HepG2 (cell line): ENCODE measurements around the gene ZC3H14. TPM values are rescaled to one million over a fixed set of nuclear protein-coding genes. Genes with fewer than 3 reads are reported as not detected.

ENCODE experiments used
- ATAC-seq: fragments of 200-7000 bp; cut with Tn5 transposase; 3 replicates; pipeline ENCODE4 v1.9.1; 2020; ENCODE audit warnings: mild to moderate bottlenecking, moderate library complexity
- BruUV-seq: library from RNA; stranded (reverse); fragments of 400-500 nt; replicated peaks from 2 replicates; lab custom pipeline; 2021; lab: Mats Ljungman, UMichigan
- CTCF ChIA-PET: fragments of 300-600 bp; formaldehyde crosslinking; extraction: SDS; loops from one replicate; lab custom pipeline; 2021; ENCODE audit warnings: low total read pairs, inconsistent platforms, low intra/inter-chr PET ratio; lab: Yijun Ruan, JAX
- POLR2A ChIA-PET: fragments of 350-600 bp; sonication (Branson Sonifier 250); formaldehyde crosslinking; loops from one replicate; lab custom pipeline; 2020; ENCODE audit warnings: antibody characterized with exemption, inconsistent platforms; lab: Yijun Ruan, JAX
- DNase-seq: peaks from one replicate; pipeline ENCODE4 v3.0.0-alpha.2; 2015; ENCODE audit warnings: low spot score
- FAIRE-seq: peaks from 3 replicates; lab custom pipeline; 2011; peaks lifted over from hg19 to GRCh38; lab: Jason Lieb, UNC
- H2AFZ ChIP-seq: one replicate; pipeline ENCODE4 v1.6.1; 2011; ENCODE audit warnings: low read length, inconsistent platforms
- H3K27ac ChIP-seq: fragments of 300-600 bp; 3 replicates; pipeline ENCODE4 v1.8.0; 2011; ENCODE audit warnings: mixed run types, mild to moderate bottlenecking, mixed read lengths, low read length, inconsistent platforms; ENCODE audit not compliant: insufficient read depth; ENCODE audit errors: extremely low read length
- H3K27me3 ChIP-seq, 2 experiments: fragments of 200-600 bp in 1 of 2; 2 replicates in 1 of 2; 3 replicates in 1 of 2; pipeline versions ENCODE4 v1.6.0 to v1.8.0; 2011; ENCODE audit warnings: low read length in 2 of 2, mild to moderate bottlenecking in 2 of 2, moderate library complexity in 2 of 2, inconsistent platforms in 1 of 2; ENCODE audit not compliant: insufficient read depth in 2 of 2, control insufficient read depth in 1 of 2
- H3K36me3 ChIP-seq, 2 experiments: fragments of 200-600 bp in 1 of 2; replicated peaks in 1 of 2; 2 replicates in 1 of 2; 3 replicates in 1 of 2; pipeline versions ENCODE4 v1.5.1 to v1.8.0; 2011; ENCODE audit warnings: low read length in 2 of 2, inconsistent platforms in 1 of 2; ENCODE audit not compliant: insufficient read depth in 2 of 2, control insufficient read depth in 1 of 2
- H3K4me1 ChIP-seq: 2 replicates; pipeline ENCODE4 v1.5.1; 2012; ENCODE audit warnings: low read length, inconsistent platforms; ENCODE audit not compliant: insufficient read depth
- H3K4me2 ChIP-seq: 2 replicates; pipeline ENCODE4 v1.6.0; 2011; ENCODE audit warnings: low read depth, low read length, inconsistent platforms
- H3K4me3 ChIP-seq, 3 experiments: fragments of 200-600 bp in 1 of 3; sonication (generic), shearing (Covaris generic) in 1 of 3; replicated peaks in 1 of 3; 2 replicates each; pipeline ENCODE4 v1.5.1; 2011 to 2016; ENCODE audit warnings: low read length in 3 of 3, inconsistent platforms in 2 of 3, low read depth in 2 of 3, mild to moderate bottlenecking in 2 of 3, control low read depth in 1 of 3, mixed read lengths in 1 of 3; ENCODE audit not compliant: insufficient read depth in 1 of 3
- H3K79me2 ChIP-seq: one replicate; pipeline ENCODE4 v1.6.1; 2011; ENCODE audit warnings: low read length, inconsistent platforms; ENCODE audit not compliant: insufficient read depth
- H3K9ac ChIP-seq: 2 replicates; pipeline ENCODE4 v1.6.0; 2011; ENCODE audit warnings: mild to moderate bottlenecking, low read depth, low read length, inconsistent platforms; ENCODE audit not compliant: insufficient read depth
- H3K9me3 ChIP-seq: 2 replicates; pipeline ENCODE4 v1.5.1; 2012; ENCODE audit warnings: mild to moderate bottlenecking, low read length
- H4K20me1 ChIP-seq: 2 replicates; pipeline ENCODE4 v1.6.0; 2011; ENCODE audit warnings: inconsistent platforms, mild to moderate bottlenecking, low read length, moderate library complexity; ENCODE audit not compliant: insufficient read depth
- HIC2 ChIP-seq: sonication (generic); formaldehyde crosslinking; IDR thresholded peaks from 2 replicates; pipeline ENCODE4 v1.9.0; 2022; ENCODE audit warnings: low read depth, missing genetic modification reagents
- HNF4G ChIP-seq, 2 experiments: sonication (generic) in 1 of 2; formaldehyde crosslinking in 1 of 2; IDR thresholded peaks; 2 replicates each; pipeline versions ENCODE4 v1.4.0 to v1.6.1; 2011 to 2020; ENCODE audit warnings: borderline replicate concordance in 2 of 2, low read depth in 2 of 2, mild to moderate bottlenecking in 2 of 2, low read length in 1 of 2, missing genetic modification reagents in 1 of 2, moderate library complexity in 1 of 2
- HNRNPH1 ChIP-seq: fragments of 200-400 bp; formaldehyde crosslinking; optimal IDR thresholded peaks from 2 replicates; pipeline ENCODE3; 2017; ENCODE audit warnings: mild to moderate bottlenecking, low read depth, low read length
- HNRNPL ChIP-seq: fragments of 200-400 bp; formaldehyde crosslinking; IDR thresholded peaks from 2 replicates; pipeline ENCODE4 v1.6.1; 2017; ENCODE audit warnings: mild to moderate bottlenecking, low read depth, low read length
- NFYC ChIP-seq: IDR thresholded peaks from 2 replicates; pipeline ENCODE4 v1.6.1; 2016; ENCODE audit warnings: missing genetic modification reagents, missing compliant biosample characterization
- TGIF2 ChIP-seq: IDR thresholded peaks from 2 replicates; pipeline ENCODE4 v1.6.1; 2016; ENCODE audit warnings: control low read depth, missing compliant biosample characterization
- ZNF17 ChIP-seq: sonication (generic); formaldehyde crosslinking; IDR thresholded peaks from 2 replicates; pipeline ENCODE4 v1.5.0; 2020; ENCODE audit warnings: mild to moderate bottlenecking, missing genetic modification reagents
- ZNF331 ChIP-seq: sonication (generic); formaldehyde crosslinking; IDR thresholded peaks from 2 replicates; pipeline ENCODE4 v1.4.0; 2020; ENCODE audit warnings: missing genetic modification reagents
- ZNF33B ChIP-seq: sonication (generic); formaldehyde crosslinking; IDR thresholded peaks from 2 replicates; pipeline ENCODE4 v1.5.1; 2020; ENCODE audit warnings: mild to moderate bottlenecking, missing genetic modification reagents
- ZNF780A ChIP-seq: sonication (generic); formaldehyde crosslinking; IDR thresholded peaks from 2 replicates; pipeline ENCODE4 v1.8.0; 2022; ENCODE audit warnings: mild to moderate bottlenecking, missing genetic modification reagents, moderate library complexity
- WGBS: methylation state at CpG from one replicate; pipeline ENCODE4 v1.1.6; 2017; ENCODE audit warnings: low lambda C conversion rate; 5-methylcytosine and 5-hydroxymethylcytosine counted together
- in situ Hi-C: cut with HindIII; loops from 2 replicates; pipeline ENCODE4 v1.10.0; 2017; ENCODE audit warnings: low pct_unique_long_range_greater_than_20kb; ENCODE audit not compliant: extremely low pct_ligation_motif_present
- intact Hi-C: fragments of 100-400 bp; cut with micrococcal nuclease; formaldehyde crosslinking; loops from one replicate; pipeline ENCODE4 v1.10.0; 2022; ENCODE audit not compliant: unreplicated experiment
- polyA plus RNA-seq, 8 experiments: library from polyadenylated mRNA; depleted of rRNA in 3 of 8; stranded (reverse) in 7 of 8; unstranded in 1 of 8; fragments of >200 nt; fragmentation: Illumina TruSeq in 4 of 8; extraction: Trizol in 4 of 8; gene quantifications; 2 replicates each; pipeline versions ENCODE4 v1.2.1 to v1.2.3, GENCODE V29; 2011 to 2016; ENCODE audit warnings: low read depth in 4 of 8, missing spikeins in 1 of 8, mixed read lengths in 1 of 8; ENCODE audit not compliant: insufficient read depth in 1 of 8
- total RNA-seq, 5 experiments: library from RNA; depleted of rRNA; stranded (reverse); fragments of >200 nt; fragmentation: Illumina TruSeq; extraction: Trizol; gene quantifications; 2 replicates each; pipeline ENCODE4 v1.2.3, GENCODE V29; 2016; ENCODE audit warnings: low read depth in 1 of 5

Gene ZC3H14
- total and polyA plus RNA-seq, 2 of the 13 experiments (the other 11 are each of a cell fraction or from before 2014, with no cell fraction given), result 65.1 to 67.5 TPM

- Histone ChIP-seq H3K79me2 (no peaks in the 10 kb centered on the region), H3K27me3 (no peaks in the 10 kb centered on the region), H3K9ac (no peak overlapping the region), H4K20me1 (no peaks in the 10 kb centered on the region), H3K27ac (no peak overlapping the region), H3K36me3 (no peaks in the 10 kb centered on the region), H3K4me1 (no peaks in the 10 kb centered on the region), H3K9me3 (no peaks in the 10 kb centered on the region), H2AFZ (no peak overlapping the region), H3K4me2 (no peak overlapping the region), H3K4me3 (no peak overlapping the region)
- POLR2A ChIA-PET, result no interaction called here
- WGBS, result 44% methylated on average over 6 of the region's 6 CpGs
- in situ Hi-C loops (no loop called here), intact Hi-C loops (no loop called here)
- no peak for ATAC-seq
- FAIRE-seq, result no peak
- no peak for DNase-seq
- CTCF ChIA-PET, result no interaction called here
- BruUV-seq, result no TSS peak
- TF ChIP-seq ZNF17 (CRISPR knock-in tag) (no peak), HNRNPL (no peak), ZNF331 (no peak), ZNF780A (CRISPR knock-in tag) (no peak), NFYC (no peak), HNF4G (IDR thresholded peaks at IDR 0.05; ENCODE audit: borderline replicate concordance, low read depth, low read length) (no peak), HNF4G (CRISPR knock-in tag; IDR thresholded peaks at IDR 0.05; ENCODE audit: borderline replicate concordance, low read depth) (no peak), HNRNPH1 (no peak), TGIF2 (no peak), HIC2 (CRISPR knock-in tag) (no peak), ZNF33B (CRISPR knock-in tag) (no peak)
Measured at GRCh38 chr14:88630565-88630964, 67.7 kb downstream of the ZC3H14 start.
